GM18499 (cell line): ENCODE measurements around the gene PFN1.

ENCODE experiments used
- ATAC-seq: cut with Tn5 transposase; IDR thresholded peaks from one replicate; pipeline ENCODE4 v1.9.1; 2021; ENCODE audit warnings: moderate number of reproducible peaks; ENCODE audit not compliant: insufficient read depth, unreplicated experiment

The PFN1 gene

DNA sequence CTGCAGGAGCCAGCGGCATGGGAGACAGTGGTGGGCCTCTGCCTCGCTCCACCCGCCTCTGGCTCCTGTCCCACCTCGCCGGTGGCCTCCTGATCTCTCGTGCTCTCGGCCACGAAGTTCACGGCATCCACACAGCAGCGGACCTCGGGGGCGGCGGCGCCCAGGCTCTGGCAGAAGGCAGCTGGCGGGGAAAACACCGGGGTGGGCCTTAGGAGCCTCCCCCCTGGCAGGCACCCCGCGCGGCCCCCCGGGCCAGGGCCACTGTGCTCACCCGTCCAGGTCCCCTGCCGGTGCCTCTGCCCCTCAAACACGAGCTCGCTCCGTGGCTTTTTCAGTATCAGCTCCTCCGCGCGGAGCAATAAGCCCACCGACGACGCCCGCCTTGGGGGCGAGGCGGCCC lies 49.4 kb downstream of the PFN1 start:
- ATAC-seq: no peak

GRCh38 chr17:4898351-4898750 lies 50.0 kb downstream of the PFN1 start:
- no peak for ATAC-seq

DNA sequence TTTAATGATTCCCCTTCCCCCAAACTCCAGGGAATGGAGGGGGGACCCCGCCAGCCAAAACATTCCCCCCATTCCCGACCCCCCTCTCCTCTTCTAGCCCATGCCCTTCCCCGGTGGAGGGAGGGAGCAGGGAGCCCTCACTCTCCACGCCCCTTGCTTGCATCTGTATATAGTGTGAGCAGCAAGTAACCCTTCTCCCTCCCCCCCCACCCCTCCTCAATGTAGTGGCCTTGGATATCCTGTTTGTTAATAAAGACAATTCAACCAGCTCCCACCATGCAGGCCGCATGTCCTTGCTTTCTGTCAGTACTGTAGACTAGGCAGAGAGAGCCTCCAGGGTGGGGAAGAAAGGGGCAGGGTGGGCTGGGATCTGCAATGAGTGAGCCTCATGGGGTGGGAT lies 50.5 kb downstream of the PFN1 start:
- no peak for ATAC-seq

DNA sequence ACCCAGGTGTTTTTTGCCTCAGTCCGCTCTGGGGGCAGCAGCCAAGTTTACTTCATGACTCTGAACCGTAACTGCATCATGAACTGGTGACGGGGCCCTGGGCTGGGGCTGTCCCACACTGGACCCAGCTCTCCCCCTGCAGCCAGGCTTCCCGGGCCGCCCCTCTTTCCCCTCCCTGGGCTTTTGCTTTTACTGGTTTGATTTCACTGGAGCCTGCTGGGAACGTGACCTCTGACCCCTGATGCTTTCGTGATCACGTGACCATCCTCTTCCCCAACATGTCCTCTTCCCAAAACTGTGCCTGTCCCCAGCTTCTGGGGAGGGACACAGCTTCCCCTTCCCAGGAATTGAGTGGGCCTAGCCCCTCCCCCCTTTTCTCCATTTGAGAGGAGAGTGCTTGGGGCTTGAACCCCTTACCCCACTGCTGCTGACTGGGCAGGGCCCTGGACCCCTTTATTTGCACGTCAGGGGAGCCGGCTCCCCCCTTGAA lies 51.1 kb downstream of the PFN1 start:
- ATAC-seq: no peak

- no peak for ATAC-seq
Observed at GRCh38 chr17:4896332-4897197, 51.8 kb downstream of the PFN1 start.

DNA sequence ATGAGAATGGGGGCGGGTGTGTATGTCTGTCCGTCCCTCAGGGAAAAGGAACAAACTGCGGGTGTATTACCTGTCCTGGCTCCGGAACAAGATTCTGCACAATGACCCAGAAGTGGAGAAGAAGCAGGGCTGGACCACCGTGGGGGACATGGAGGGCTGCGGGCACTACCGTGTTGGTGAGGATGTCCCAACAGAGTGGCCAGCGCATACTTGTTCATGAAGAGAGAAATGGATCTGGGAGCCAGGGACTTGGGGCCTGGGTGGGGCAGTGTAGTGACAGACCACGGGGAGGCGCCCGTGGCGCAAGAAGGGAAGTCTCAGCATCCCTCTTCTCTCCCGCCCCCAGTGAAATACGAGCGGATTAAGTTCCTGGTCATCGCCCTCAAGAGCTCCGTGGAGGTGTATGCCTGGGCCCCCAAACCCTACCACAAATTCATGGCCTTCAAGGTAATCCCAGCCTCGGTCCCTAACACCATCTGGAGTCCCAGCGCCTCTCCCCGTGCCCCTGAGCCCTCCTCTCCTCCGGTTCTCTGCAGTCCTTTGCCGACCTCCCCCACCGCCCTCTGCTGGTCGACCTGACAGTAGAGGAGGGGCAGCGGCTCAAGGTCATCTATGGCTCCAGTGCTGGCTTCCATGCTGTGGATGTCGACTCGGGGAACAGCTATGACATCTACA lies 52.5 kb downstream of the PFN1 start:
- no peak for ATAC-seq
